Measurements from ENCODE around the gene RAD9A. TPM values are rescaled to one million over a fixed set of nuclear protein-coding genes. Genes with fewer than 3 reads are reported as not detected.

Gene RAD9A
- total and polyA plus RNA-seq, 9 of the 15 experiments (the other 6 are each of a cell fraction or from before 2014, with no cell fraction given) = 1.4 to 41.2 (median 16.1) TPM

DNA sequence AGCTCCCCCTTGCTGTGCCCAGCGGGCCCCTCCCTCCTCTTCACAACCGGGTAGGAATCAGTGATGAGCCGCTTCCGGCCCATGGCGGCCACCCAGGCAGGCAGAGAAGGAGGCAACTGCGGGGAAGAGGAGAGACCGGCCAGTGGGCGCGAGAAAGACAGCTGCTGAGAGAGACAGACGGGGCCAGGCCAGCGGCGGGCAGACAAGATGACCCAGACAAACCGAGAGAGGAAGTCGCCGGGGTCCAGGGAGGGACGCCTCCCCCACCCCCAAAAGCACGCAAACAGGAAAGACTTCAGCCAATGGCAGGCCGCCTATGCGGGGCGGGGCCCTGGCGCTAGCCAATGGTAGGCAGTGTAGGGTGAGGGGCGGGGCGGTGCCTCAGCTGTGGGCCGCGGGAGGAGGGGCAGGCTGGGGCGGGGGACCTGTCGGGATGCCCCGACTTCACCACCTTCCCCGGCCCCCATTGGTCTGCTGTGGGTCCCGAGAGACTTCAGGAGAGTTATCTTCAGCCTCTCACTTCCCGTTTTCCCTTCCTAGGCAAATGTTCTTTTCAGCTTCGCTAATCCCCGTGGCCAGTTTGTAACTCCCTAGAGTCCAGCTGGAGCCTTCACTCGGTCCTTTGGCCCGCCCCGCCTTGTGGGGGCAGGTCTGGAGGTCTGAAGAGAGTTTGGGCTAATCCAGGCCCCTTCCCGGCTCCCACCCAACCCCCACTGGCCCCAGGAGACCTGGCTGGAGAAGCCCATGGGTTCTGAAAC lies 38.3 kb upstream of the RAD9A start, which contains the start of gene POLD4 (continued):
- TF ChIP-seq, protein P1, sequence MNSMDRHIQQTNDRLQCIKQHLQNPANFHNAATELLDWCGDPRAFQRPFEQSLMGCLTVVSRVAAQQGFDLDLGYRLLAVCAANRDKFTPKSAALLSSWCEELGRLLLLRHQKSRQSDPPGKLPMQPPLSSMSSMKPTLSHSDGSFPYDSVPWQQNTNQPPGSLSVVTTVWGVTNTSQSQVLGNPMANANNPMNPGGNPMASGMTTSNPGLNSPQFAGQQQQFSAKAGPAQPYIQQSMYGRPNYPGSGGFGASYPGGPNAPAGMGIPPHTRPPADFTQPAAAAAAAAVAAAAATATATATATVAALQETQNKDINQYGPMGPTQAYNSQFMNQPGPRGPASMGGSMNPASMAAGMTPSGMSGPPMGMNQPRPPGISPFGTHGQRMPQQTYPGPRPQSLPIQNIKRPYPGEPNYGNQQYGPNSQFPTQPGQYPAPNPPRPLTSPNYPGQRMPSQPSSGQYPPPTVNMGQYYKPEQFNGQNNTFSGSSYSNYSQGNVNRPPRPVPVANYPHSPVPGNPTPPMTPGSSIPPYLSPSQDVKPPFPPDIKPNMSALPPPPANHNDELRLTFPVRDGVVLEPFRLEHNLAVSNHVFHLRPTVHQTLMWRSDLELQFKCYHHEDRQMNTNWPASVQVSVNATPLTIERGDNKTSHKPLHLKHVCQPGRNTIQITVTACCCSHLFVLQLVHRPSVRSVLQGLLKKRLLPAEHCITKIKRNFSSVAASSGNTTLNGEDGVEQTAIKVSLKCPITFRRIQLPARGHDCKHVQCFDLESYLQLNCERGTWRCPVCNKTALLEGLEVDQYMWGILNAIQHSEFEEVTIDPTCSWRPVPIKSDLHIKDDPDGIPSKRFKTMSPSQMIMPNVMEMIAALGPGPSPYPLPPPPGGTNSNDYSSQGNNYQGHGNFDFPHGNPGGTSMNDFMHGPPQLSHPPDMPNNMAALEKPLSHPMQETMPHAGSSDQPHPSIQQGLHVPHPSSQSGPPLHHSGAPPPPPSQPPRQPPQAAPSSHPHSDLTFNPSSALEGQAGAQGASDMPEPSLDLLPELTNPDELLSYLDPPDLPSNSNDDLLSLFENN (IDR thresholded peaks at IDR 0.05; ENCODE audit: low read depth in 2 of 2, low read length in 2 of 2) = 0 out of 4 replicates have a peak, but pooled peaks of 1 of the 2 experiments have one; percentile 6
- TF ChIP-seq MNT (conservative IDR thresholded peaks at IDR 0.05) (peak; percentile 42 to 81; a peak in 1 of 4 replicates), NEUROD1 (IDR thresholded peaks at IDR 0.05; ENCODE audit: borderline replicate concordance, low read depth, low read length, partially characterized antibody) (peak; percentile 72), L3MBTL2 (IDR thresholded peaks at IDR 0.05) (0 out of 2 replicates have a peak, but pooled peaks have one; percentile 36), SRSF9 (IDR thresholded peaks at IDR 0.05; ENCODE audit: borderline replicate concordance, low read depth, low read length) (no peak), RBM15 (IDR thresholded peaks at IDR 0.05; ENCODE audit: insufficient read depth, low read length) (no peak), ELK3 (CRISPR knock-in tag; IDR thresholded peaks at IDR 0.05) (no peak), IRF2 (CRISPR knock-in tag; IDR thresholded peaks at IDR 0.05) (no peak), CTBP1 (IDR thresholded peaks at IDR 0.05; ENCODE audit: borderline replicate concordance) (peak; percentile 64; the same call in 1 of the 2 replicates), DDX20 (tag; IDR thresholded peaks at IDR 0.05; ENCODE audit: low read depth) (no peak), ZNF445 (CRISPR knock-in tag; IDR thresholded peaks at IDR 0.05; ENCODE audit: low read depth) (no peak), BRD9 (IDR thresholded peaks at IDR 0.05; ENCODE audit: low read depth, partially characterized antibody) (peak; percentile 30), SAP30 (IDR thresholded peaks at IDR 0.05; ENCODE audit: borderline replicate concordance, insufficient read depth, low read depth, low read length, poor library complexity, severe bottlenecking) (no peak), NBN (IDR thresholded peaks at IDR 0.05; ENCODE audit: low read depth) (peak; percentile 70; the same call in 1 of the 2 replicates)
- TF ChIP-seq, protein P2, sequence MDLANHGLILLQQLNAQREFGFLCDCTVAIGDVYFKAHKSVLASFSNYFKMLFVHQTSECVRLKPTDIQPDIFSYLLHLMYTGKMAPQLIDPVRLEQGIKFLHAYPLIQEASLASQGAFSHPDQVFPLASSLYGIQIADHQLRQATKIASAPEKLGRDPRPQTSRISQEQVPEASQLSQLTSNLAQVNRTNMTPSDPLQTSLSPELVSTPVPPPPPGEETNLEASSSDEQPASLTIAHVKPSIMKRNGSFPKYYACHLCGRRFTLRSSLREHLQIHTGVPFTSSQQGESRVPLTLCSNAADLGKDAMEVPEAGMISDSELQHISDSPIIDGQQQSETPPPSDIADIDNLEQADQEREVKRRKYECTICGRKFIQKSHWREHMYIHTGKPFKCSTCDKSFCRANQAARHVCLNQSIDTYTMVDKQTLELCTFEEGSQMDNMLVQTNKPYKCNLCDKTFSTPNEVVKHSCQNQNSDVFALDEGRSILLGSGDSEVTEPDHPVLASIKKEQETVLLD (IDR thresholded peaks at IDR 0.05) = no peak
- TF ChIP-seq, protein P3, sequence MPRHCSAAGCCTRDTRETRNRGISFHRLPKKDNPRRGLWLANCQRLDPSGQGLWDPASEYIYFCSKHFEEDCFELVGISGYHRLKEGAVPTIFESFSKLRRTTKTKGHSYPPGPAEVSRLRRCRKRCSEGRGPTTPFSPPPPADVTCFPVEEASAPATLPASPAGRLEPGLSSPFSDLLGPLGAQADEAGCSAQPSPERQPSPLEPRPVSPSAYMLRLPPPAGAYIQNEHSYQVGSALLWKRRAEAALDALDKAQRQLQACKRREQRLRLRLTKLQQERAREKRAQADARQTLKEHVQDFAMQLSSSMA (CRISPR knock-in tag; IDR thresholded peaks at IDR 0.05) = no peak
- TF ChIP-seq, protein P4, sequence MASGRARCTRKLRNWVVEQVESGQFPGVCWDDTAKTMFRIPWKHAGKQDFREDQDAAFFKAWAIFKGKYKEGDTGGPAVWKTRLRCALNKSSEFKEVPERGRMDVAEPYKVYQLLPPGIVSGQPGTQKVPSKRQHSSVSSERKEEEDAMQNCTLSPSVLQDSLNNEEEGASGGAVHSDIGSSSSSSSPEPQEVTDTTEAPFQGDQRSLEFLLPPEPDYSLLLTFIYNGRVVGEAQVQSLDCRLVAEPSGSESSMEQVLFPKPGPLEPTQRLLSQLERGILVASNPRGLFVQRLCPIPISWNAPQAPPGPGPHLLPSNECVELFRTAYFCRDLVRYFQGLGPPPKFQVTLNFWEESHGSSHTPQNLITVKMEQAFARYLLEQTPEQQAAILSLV (tag; IDR thresholded peaks at IDR 0.05) = no peak
